Coronary artery (tissue), 2 donors: ENCODE results near the gene RNF115.

Experiments used
- DNase-seq: peaks from one replicate; pipeline ENCODE4 v3.0.0-alpha.2; 2017; ENCODE audit warnings: low spot score
- H3K27ac ChIP-seq, 2 donors: fragments of 200-600 bp; sonication (generic); one replicate each; pipeline ENCODE4 v1.5.1; 2016 to 2019
- H3K4me3 ChIP-seq: fragments of 200-600 bp; sonication (generic); 2 replicates; pipeline ENCODE4 v1.5.1; 2016; ENCODE audit warnings: mild to moderate bottlenecking, moderate library complexity
- CTCF ChIP-seq: fragments of 200-600 bp; sonication (generic); IDR thresholded peaks from one replicate; pipeline ENCODE4 v1.5.1; 2019; ENCODE audit warnings: antibody characterized with exemption

The RNF115 gene

DNA sequence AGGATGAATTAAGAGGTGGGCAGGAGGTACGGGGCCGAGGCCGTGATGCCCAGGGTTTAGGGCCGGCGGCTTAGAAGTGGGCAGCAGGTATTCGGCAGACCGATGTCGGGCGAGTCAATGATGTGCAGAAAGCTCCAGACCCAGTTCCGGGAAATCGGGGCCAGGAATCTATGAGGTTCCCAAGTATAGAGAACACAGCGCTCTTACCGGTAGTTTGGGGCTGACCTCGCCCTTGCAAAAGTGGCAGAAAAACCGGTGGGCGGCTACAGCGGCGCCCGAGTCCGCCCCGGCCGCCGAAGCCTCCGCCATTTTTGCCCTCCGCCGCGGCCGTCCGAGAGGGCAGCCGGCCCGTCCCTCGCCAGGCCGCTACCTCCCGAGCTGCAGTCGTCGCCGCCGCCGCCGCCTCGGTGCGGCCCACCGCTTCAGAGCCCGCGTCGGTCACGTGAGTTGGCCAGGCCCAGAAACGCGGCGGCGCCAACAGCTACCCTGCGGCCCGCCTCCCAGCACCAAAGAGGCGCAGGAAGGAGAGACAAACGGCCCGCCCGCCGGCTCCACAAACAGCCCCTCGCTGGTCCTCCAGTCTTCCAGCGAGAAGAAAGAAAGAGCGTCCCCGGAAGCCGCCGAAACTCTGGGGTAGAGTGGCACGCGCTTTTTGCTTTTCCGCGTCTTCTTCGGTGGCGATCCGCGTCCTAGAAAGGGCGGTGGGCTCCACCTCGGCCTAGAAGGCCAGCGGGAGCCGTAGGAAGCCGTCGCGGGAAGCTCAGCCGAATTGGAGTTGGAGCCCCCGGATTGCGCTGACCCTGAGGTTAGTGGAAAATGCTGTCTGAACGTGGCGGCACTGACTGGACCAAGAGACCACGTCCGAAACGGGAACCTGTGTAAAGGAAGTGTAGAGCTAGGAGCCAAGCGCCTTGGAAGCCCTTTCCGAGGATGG is at the start of gene RNF115, which contains the start of gene POLR3C:
Gene RNF115 (minus strand): TSS at position 531 of the 934 bp plus-strand sequence. CDS start 222 bp downstream, at position 309.
Gene POLR3C (plus strand): TSS at position 636 of the 934 bp plus-strand sequence. CDS start 1,577 bp downstream, outside the sequence.
- peak within 1 kb of the TSS; percentile 71 for H3K4me3 ChIP-seq
- peak within 1 kb of the TSS; percentile 71 to 92 for H3K27ac ChIP-seq
- no peak for TF ChIP-seq CTCF
- peak; percentile 94 for DNase-seq

DNA sequence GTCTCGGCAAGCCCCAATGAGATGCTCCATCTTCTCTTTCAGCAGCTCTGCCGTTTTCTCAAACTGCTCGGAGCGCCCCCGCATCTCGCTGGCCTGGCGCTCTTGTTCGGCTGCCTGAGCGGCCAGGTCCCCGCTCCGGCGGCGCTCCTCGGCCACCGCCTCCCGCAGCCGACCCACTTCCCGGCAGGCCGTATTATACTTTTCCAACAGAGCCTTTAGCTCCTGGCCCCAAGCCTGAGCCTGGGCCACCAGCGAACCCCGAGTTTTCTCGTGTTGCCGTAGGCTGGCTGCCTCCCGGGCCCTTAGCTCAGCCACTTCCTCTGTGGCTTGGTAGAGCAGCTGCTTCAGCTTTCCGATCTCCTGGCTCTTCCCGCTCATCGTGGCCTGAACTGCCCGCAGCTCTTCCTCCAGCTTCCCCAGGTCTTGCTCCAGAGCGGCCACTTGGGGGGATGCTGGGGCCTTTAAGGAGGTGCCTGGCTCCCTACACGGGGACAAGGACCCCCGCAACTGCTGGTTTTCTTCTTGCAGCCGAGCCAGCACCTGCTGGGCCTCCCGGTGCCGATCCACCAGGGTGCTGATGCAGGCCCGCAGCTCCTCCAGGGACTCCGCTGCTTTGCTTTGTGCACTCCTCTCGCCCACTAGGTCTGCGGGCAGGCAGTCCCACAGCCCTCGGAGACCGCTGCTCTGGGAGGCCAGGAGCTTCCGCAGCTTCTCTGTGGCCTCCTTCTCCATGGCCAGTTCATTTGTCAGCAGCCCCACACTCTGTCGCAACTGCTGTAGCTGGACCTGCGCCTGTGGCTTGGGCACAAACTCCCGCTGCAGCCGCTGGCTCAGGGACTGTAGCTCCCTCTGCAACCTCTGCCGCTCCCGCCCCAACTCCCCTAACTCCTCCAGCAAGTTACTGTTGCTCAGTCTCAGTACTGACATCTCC is 48.4 kb upstream of the RNF115 start:
- Histone ChIP-seq H3K27ac (peak overlapping the region; percentile 63 to 76), H3K4me3 (peak overlapping the region; percentile 64)
- no peak for DNase-seq
- no peak for TF ChIP-seq CTCF

DNA sequence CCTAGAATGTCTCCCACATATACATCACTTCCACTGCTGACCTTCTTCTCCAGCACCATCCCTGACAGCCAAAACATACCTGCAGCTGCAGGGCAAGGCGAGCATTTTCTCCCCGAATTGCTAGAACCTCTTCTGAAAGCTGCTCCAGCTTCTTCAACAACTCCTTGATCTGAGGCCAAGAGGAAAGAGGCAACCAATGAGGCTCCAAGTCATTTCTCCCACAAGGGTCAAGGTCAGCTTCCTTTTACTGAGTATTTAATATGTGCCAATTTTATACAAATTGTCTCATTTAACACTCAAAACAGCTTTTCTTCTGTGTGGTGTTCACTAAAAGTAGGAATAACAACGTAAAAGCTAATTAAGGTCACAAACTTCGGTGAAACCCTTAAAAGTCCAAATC is 44.3 kb upstream of the RNF115 start:
- TF ChIP-seq CTCF = no peak
- no peak for DNase-seq
- Histone ChIP-seq H3K4me3 (no peak overlapping the region), H3K27ac (no peak overlapping the region)

DNA sequence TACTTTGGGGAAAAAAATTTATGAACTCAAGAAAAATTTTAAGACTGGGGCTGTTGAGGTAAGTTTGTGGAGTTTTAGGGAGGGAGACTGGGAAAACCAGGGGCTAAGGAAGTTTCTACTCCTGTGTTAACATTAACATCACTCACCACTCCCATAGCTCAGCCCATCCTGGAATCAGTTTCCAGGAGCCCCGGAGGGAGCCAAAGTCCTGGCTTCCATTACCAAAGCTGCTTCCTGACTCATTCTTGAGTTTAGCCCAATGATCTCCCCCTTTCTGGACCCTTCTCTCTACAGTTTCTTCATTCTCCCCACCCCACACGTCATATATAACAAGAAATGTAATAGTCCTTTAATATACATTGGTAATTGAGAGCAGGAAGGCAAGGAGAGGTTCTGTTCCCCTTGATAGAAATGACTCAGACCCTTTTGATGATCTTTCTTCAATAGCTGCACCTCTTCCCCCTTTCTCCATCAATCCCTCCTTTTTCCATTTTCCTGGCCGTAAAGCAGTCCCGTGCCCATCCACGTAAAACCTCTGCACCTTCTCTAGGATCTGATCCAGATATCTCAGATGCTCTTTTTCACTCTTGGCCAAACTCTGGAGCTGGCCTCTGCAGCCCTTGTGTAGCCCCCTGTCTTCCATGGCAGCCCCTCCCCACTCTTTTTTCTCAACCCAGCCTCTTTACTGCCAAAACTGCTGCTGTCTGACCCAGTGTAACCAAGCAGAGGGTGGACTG is 39.6 kb upstream of the RNF115 start:
- no peak for DNase-seq
- Histone ChIP-seq H3K4me3 (no peak overlapping the region), H3K27ac (no peak overlapping the region)
- no peak for TF ChIP-seq CTCF

GRCh38 chr1:145859491-145860023 is 35.7 kb upstream of the RNF115 start:
- no peak for TF ChIP-seq CTCF
- Histone ChIP-seq H3K27ac (peak overlapping the region; percentile 91 to 98), H3K4me3 (peak overlapping the region; percentile 97)
- peak; percentile 92 for DNase-seq

DNA sequence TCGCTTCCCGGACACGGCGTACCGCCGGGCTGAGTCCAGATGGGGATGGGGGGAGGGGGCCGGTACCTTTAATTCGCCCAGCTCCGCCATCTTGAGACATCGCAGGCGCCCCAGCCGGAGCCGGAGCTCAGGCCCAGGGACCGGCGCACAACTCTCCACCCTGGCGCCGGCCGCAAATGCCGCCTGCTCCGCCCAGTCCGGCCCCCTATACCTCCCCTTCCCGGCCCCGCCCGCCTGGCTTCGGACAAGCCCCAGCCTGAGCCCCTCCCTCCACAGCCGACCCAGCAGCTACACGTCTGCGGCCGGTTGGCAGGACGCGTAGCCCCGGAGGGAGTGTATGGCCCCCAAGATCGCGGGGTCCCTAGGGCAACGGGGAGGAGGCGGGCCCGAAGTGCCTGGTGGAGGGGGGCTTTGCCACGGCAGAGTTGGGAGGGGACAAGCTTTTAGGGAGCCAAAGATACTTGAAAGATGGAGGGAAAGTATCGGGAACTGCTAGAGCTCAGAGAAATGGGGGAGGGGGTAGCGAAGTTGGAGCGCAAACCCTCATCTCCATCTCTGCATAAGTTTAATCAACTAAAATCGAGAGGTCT is 35.1 kb upstream of the RNF115 start, which contains the start of gene PIAS3:
Gene PIAS3 (minus strand): TSS at position 181 of the 590 bp plus-strand sequence. CDS start 91 bp downstream, at position 90.
- H3K4me3 ChIP-seq = peak within 1 kb of the TSS; percentile 97
- TF ChIP-seq CTCF = no peak
- peak; percentile 98 for DNase-seq
- peak within 1 kb of the TSS; percentile 91 to 98 for H3K27ac ChIP-seq
